ENCODE data around the gene LINC01488.

LINC01488 gene

DNA sequence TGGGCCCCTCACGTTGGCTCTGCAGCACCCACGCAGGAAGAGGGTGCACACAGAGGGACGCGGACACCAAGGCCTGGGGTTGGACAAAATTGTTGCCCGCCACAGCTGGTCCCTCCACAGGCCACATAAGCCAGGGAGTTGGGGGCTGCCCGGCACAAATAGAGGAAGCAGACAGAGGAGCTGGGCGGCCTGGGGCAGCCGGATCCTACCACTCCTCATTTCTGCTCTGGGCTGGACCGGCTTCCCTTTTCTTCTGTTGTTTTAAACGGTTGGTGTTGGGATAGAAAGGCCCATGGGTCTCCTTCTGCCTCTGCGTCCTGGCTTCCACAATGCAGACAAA lies 36.4 kb upstream of the LINC01488 start:
- no peak for DNase-seq (ENCODE audit: low read depth)

DNA sequence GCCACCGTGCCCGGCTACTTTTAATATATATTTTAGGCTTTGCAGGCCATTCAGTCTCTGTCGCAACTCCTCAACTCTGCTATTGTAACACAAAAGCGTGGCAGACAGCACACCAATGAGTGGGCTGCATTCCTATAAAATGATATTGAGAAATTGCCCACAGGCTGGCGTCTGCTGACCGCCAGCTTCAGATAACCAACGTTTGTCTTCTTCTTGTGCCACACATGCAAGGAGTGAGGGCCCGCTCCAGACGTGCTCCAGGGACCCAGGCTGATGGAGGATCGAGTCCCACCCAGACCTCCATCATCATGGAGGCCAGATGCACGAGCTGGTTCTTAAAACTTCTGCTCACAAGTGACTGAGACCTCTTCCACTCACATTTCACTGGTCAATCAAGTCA lies 35.4 kb upstream of the LINC01488 start:
- DNase-seq (ENCODE audit: low read depth) = no peak

DNA sequence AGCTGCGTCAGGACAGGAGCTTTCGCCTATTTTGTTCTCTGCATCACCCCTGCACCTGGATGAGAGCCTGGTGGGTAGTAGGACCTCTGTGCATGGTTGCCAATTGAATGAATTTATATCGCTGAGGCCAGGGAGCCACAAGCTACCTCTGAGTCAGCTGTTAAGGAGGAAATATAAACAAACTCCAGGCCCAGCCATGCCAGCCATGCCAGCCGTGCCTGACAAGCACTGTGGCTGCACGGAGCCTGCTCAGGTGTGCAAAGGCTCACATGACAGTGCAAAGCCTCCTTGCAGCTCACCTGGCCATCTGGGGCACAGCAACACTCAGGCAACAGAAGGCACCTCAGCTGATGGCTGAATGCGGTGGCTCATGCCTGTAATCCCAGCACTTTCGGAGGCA lies 33.7 kb upstream of the LINC01488 start:
- peak; percentile 55 for DNase-seq (ENCODE audit: low read depth)

DNA sequence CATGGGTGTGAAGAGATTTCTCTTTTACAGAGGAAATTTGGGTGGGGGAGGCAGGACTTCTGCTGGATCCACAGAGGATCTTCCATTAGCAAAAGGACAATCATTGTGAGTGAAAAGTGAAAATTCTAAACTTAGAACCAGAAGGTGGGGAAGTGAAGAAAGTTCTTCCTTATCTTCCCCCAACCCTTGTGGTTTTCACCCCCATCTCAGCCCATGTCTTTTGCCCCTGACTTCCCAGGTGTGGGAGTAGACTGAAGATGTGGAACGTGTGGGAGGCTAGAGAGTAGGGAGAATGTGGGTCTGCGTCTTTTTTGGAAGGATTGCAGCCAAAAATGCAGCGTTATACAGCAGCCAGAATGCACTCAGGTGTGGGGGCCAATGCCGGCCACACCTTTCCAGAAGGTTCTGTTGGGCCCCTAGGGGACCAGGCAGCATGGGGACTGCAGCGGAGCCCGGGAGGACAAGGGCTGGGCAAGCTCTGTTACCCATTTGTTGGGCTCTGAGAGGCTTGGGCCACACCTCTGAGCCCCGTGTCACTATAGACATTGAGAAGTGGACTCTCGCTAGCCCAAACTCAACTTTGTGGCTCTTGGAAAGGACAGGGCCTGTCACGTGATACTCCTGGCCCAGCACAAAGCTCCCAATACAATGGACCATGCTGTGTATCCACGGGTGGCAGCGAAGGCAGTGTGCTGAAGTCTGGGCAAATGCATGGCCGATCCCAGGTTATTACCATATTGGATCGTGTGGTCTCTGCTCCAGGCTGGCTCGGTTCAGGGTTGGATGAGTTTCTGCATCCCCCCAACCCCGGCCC lies 32.8 kb upstream of the LINC01488 start:
- no peak for DNase-seq (ENCODE audit: low read depth)

DNA sequence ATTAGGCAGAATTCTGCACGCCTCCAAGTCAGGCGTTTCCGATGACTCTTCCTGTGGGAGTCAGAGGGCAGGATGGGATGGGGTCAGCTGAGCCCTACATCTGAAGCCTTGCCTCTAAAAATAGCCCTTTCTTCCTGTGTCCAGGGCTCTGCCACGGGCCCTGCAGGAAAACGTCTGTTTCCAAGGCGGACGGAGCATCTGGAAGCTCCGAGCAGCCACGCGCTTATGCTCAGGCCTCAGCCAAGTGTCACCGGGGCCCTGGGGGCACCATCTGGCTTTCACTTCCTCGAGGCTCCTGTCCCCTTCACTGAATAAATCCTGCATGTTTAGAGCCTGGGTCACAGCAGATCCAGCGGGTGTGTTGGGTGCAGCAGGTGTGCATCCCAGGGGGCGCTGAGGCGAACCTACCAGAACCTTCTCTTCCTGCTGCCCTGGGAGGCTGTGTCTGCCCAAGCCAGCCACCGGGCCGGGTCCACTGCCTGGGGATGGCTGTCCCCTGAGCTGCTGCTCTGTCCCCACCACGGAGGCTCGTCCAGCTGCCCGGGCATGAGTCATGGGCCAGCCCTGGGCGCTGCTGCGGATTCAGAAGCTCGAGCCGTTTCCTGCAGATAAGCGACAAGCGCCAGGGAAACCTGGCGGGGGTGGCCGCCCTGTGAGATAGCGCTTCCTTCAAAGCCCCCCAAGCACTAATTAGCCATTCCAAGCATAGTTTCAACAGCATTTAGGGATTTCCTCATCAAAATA lies 32.0 kb upstream of the LINC01488 start:
- peak; percentile 77 for DNase-seq (ENCODE audit: low read depth)

DNA sequence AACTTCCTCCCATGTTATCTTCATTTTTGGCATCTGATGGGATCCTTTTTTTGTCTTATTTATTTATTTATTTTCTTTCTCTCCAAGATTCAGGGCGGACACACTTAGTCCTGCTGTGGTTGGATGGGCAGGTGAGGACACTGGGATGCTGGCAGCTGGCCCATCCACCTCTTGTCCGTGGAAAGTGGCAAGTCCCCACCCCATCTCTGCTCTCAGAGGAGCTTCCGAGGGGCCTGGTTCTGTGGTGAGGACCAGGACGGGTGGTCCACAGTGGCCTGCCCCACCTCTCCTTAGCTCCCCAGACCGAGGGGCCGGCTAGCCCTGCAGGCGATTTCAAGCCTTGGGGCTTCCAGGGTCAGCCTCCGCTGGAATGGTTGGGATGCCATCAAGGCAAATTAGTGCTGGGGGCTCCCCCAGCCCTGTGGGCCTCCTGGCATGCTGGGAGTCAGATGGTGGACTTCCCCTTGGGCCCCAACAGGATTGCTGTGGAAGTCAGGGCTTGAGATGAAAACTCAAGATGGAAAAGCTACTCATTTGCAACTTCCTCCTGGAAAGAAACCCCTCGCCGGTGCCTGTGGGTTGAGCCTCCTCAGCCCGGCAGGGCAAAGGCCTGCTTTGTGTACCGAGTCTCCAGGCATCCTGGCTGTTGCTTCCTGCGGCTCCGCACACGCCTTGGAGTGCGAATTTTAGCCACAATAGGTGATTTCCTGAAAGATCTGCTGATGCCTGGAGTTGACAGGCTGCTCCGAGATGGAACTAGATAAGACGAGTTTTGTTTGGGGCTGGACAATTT lies 31.2 kb upstream of the LINC01488 start:
- DNase-seq (ENCODE audit: low read depth) = no peak

DNA sequence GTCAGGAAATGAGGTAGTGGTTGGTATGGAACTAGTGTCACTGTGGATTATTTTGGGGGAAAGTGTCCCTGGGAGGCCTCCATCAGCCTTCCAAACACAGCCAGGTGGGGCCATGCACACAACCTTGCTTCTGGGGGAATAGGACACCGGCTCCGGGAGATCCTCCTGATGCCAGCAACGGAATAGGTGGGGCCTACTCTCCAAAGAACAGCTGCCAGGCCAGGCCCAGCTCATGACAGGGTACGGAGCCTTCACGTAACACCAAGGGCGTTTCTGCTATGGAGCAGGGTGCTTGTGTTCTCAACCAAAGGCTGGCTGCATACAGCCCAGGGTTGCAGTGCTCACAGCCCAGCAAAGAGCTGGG lies 30.6 kb upstream of the LINC01488 start:
- no peak for DNase-seq (ENCODE audit: low read depth)

DNA sequence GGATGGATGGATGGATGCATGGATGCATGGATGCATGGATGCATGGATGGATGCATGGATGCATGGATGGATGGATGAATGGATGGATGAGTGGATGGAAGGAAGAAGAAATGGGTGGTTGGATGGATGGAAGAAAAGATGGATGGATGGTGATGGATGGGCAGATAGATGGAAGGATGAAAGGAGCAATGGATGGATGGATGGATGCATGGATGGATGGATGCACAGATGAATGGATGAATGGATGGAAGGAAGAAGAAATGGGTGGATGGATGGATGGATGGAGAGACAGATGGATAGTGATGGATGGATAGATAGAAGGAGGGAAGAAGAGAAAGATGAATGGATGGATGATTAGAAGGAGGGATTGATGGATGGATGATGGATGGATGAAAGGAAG lies 30.2 kb upstream of the LINC01488 start:
- DNase-seq (ENCODE audit: low read depth) = no peak

DNA sequence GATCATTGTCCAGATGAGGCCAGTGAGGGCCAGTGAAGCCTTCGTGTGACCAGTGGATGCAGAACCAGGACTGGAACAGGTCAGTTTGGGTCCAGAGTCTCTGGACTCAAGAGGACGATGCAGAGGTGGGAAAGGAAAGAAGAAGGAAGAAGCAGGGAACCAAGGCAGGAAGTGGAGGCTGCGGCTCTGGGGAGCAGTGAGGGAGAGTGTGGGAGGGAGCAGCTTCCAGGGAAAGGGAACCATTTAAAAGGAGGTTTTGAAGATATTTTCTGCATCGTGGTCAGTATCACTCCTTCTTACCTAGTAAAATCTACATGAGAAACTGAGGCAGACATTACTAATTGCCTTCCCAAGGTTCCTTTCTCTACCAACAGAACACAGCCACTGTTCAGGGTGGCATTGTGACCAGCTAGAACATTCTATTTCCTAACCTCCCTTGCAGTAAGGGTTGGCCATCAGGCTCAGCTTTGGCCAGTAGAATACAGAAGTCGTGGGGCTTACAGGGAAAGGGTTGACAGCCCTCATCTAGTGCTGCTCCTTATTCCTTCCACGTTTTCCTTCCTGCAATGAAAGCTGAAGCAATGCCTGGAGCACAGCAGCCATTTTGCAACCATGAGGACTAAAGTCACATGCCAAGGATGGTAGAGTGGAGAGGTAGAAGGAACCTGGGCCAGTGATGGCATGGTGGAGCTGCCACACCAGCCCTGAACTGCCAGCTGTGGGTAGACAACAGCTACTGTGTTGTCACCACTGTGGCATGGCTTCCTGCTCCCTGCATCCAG lies 29.1 kb upstream of the LINC01488 start:
- DNase-seq (ENCODE audit: low read depth) = no peak

DNA sequence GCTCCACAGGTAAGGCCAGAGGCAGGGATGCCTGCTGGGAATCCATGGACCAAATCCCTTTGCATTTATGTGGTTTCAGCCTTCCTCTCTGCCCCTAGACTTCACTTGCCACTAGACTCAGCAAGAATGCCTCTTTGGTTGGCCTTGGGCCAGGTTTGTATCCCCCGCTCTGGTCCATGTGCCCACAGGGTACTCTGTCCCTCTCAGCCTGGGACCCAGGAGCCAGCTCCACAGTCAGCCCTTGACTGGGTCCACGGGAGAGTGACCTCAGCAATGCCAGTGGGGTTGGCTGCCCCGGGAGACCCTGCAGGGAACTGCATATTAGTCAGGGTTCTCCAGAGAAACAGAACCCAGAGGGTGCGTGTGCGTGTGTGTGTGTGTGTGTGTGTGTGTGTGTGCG lies 28.3 kb upstream of the LINC01488 start:
- DNase-seq (ENCODE audit: low read depth) = no peak

DNA sequence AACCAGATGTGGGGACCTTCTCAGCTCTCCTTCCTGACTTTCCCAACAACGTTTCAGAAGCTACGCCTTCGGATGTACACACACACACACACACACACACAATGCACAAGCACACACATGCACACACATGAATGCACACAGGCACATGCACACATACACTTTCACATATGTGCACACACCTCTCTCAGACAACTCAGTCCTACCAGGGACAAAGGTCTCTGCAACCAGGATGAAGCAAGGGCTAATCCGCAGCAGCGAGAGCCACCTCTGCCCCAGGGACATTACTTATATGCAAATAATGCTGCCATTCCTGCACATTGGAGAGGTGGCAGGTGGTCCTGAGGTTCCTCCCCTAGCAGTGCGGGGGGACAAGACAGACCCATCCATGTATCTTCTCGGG lies 27.4 kb upstream of the LINC01488 start:
- no peak for DNase-seq (ENCODE audit: low read depth)

DNA sequence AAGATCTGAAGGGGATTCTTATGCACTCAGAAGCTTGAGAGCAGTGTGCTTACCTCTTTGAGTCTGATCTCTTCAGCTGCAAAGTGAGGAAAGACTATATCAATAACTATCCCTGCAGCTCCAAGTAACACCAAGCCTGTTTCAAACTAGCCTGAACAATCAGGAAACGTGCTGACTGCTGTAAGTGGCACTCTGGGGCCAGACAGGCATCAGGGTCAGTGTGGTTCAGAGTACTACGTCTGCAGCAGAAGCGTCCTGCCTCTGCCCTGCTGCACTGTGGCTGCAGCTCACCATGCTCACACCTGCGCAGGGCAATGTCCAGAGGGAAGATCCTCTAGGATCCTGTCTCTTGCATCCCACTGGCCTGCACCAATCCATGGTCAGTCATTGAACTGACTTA lies 25.5 kb upstream of the LINC01488 start:
- DNase-seq (ENCODE audit: low read depth) = no peak

DNA sequence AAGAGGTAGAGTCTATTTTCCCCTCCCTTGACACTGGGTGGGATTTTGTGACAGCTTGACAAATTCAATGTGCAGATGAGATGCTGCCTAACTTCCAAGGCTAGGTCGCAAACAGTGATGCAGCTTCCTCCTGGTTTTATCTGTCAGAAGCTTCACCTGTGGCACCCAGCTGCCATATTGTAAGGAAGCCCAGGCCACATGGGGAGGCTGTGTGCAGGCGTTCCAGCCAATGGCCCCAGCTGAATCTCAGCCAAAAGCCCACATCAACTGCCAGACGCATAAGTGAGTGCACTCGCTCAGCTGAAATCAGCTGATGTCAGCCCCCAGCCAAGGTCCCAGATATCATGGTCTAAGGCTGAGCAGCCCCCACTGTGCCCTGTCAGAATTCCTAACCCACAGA lies 24.8 kb upstream of the LINC01488 start:
- no peak for DNase-seq (ENCODE audit: low read depth)

DNA sequence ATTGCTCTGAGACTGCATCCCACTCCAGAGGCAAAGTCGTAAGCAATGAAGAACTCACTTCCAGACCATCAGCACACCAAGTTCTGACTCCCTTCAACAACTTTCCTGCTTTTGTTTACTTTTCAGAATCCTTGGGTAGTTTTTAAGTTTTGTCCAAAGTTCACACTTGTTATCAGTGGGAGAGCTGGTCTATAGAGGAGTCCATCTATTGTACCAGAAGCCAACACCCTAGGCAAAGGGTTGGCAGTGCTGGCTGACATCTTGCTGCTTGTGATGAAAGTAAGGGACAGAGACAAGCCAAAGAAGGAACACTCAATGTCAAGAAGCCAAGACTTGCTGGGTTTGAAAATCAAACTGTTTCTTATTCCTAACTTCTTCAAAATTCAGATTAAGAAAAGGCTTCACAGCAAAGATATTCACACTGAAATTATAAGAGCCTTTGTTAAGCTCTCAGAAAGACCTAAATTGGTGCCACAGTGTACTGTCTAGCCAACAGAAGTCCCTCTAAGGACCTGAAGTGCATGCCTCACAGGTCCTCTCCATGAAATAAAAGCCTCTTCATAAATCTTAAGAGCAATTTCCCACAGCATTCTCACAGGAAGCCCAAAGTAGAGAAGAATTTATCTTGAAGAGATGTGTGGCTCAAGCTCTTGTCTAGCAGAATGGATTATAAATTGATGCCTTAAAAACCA lies 21.5 kb upstream of the LINC01488 start:
- DNase-seq (ENCODE audit: low read depth) = no peak

DNA sequence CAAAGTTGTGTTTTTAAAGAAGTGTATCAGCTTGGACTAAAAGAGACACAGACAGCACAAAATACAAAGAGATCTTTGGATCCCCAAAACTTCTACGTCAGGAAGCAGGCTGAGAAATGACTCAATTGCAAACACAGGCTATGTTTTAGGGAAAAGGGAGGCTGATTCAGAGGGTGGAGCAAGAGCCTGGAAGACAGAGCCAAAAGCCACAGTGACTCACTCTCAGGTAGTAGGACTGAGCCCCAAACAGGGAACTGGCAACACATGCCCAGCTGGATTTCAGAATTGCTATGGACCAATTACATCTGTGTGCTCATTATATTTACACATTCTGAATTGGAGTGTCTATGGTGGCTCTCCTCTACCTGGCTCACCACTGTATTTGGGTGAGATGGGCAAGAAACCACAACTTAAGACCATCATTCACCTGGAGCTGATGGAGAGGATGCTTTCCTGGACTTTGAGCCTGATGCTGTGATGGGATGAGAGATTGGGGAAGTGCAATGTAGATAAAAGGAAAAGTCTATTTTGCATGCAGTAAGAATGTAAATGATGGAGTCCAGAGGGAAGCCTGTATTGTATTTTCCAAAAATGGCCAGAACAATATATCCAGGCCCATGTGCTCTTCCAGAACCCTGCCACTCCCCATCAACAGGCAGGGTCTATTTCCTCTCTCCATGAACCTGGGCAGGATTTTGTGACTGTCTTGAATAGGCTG lies 20.8 kb upstream of the LINC01488 start:
- peak; percentile 92 for DNase-seq (ENCODE audit: low read depth)

DNA sequence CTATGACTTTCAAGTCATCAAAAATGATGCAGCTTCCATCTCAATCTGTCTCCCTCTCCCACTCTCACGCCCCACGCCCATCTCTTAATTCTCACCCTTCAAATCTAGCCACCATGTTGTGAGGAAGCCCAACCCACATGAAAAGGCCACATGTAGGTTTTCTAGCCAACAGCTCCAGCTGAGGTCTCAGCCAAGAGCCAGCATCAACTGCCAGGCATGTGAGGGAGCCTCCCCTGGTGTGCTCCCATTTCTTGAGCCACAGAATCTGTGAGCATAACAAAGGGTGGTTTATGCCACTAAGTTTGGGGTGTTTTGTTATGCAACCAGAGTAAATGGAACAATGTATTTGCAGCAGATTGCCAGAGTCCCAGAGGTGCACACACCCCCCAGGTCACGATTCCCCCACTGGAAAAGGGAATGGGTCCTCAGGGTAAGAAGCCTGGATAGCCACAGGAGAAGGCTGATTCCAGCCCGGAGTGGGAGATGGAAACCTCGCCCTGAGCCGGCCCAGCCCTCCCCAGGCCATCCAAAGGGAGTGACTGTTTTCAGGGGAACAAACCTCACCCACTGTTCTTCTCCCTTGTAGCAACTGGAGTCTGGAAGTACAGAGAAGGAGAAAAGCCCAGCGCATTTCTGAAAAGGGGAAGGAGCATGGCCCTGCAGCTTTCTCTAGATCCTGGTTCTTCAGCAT lies 20.0 kb upstream of the LINC01488 start:
- no peak for DNase-seq (ENCODE audit: low read depth)

DNA sequence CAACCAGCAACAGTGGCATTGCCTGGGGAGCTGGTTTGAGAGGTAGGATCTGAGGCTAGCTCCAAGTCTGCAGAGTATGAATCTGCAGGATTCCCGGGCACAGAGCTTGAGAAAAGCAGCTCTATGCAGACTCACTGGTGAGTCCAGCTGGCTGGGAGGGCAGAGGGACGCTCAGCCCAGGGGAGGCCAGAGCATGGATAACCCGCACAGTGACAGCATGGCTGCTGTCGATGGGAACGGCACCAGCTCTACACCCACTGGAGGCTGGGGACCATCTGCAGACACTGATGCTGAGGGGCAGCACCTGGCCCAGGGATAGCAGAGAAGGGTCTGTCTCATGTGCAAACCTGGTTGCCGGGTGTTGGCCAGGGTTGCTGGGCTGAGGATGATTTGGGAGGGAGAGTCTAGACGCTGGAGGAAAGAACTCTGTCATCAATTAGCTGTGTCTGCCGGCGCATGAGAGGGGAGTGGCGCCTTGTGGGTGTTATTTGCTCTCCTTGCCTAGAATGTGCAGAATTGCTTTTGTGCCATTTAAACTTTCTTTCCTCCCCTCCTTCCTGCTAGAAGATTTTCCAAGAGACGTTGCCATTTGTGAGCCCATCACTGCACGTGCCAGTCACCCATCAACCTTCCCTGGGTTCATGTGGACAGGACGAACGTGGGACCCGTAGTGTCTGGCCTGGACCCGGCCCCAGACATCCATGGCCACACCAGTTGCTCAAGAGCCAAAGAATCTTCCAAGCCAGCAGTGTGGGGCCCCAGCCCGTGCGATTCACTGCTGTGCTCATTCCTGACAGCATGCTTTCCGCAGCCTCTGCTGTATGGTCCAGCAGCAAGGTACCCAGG lies 19.1 kb upstream of the LINC01488 start:
- DNase-seq (ENCODE audit: low read depth) = no peak

DNA sequence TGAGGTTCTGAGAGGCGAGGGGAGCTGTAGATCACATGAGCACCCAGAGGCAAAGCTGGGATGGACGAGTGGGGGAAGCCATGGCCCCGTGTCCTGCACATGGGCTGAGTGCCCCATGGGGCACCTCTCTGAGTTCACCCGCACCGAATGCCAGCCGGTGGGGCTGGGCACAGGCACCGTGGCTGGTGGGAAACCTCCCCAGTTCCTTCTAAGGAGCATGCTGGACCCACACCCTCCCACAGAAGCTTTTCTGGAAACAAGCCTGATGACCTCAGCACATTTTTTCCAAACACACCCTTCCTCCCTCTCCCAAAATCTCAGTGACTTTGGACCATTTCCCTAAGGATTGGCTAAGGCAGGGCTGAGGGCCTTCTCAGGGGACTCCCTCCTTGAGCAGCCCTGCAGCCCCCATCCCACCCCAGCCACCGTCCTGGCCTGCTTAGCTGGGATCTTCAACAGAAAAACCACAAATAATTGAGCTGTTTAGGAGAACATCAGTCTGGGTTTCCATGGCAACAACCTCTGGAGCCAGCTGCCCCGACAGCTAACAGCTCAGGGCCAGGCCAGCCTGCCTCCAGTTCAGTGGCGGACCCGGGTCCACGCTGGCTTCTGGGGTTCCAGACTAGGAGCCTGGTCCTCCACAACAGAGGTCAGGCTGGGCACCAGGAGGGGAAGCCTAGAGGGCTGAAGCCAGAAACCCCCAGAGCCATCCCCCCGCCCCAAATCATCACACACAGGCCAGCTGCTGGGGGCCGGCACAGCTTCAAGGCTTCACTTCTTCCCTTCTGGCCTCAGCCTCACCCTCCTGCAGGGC lies 18.1 kb upstream of the LINC01488 start:
- peak; percentile 37 for DNase-seq (ENCODE audit: low read depth)

Data from ELR (cell line).